ENCODE results near the gene SRGAP1.

DNA sequence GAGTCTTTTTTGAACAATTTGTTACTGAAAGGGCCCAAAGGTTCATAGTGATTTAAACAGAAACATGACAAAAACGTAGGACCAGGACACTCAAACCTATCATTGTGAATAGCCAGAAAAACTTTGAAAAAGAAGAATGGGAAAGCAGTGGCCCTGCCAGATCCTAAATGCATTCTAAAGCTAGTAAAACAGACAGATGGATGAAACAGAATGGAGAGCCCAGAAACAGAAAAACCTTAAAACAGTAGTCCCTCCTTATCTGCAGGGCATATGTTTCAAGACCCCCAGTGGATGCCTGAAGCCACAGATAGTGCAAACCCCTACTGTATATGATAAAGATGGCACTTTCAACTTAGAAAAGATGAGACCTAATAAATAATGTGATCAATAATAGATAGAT lies 283.9 kb downstream of the SRGAP1 start:
- TF ChIP-seq, protein P1, sequence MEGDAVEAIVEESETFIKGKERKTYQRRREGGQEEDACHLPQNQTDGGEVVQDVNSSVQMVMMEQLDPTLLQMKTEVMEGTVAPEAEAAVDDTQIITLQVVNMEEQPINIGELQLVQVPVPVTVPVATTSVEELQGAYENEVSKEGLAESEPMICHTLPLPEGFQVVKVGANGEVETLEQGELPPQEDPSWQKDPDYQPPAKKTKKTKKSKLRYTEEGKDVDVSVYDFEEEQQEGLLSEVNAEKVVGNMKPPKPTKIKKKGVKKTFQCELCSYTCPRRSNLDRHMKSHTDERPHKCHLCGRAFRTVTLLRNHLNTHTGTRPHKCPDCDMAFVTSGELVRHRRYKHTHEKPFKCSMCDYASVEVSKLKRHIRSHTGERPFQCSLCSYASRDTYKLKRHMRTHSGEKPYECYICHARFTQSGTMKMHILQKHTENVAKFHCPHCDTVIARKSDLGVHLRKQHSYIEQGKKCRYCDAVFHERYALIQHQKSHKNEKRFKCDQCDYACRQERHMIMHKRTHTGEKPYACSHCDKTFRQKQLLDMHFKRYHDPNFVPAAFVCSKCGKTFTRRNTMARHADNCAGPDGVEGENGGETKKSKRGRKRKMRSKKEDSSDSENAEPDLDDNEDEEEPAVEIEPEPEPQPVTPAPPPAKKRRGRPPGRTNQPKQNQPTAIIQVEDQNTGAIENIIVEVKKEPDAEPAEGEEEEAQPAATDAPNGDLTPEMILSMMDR (IDR thresholded peaks at IDR 0.05; ENCODE audit: low read length), result no peak
- no peak for TF ChIP-seq EZH2phosphoT487 (IDR thresholded peaks at IDR 0.05; ENCODE audit: low read length)
